Progenitor cell of endocrine pancreas (in vitro differentiated cells): ENCODE data around the gene HOXA4. TPM values are rescaled to one million over a fixed set of nuclear protein-coding genes. Genes with fewer than 3 reads are reported as not detected.
A peak's percentile ranks its signal among the peaks of the same experiment; 100 is the strongest.

Experiments used
- DNase-seq: peaks from one replicate; pipeline ENCODE4 v3.0.0; 2021; ENCODE audit warnings: low spot score; ENCODE audit not compliant: unreplicated experiment
- H3K27ac Mint-ChIP-seq: 2 replicates; pipeline ENCODE4 v1.8.0; 2021; ENCODE audit warnings: mild to moderate bottlenecking, moderate library complexity, mixed read lengths
- H3K27me3 Mint-ChIP-seq: 2 replicates; pipeline ENCODE4 v1.8.0; 2021; ENCODE audit warnings: mixed read lengths
- H3K36me3 Mint-ChIP-seq: 2 replicates; pipeline ENCODE4 v1.8.0; 2022; ENCODE audit warnings: mixed read lengths; ENCODE audit not compliant: insufficient read depth
- H3K4me1 Mint-ChIP-seq: 2 replicates; pipeline ENCODE4 v1.8.0; 2021; ENCODE audit warnings: low read depth, mixed read lengths
- H3K4me3 Mint-ChIP-seq: 2 replicates; pipeline ENCODE4 v1.8.0; 2021; ENCODE audit warnings: low read depth, mild to moderate bottlenecking, moderate library complexity, mixed read lengths
- H3K9me3 Mint-ChIP-seq: 2 replicates; pipeline ENCODE4 v1.8.0; 2021; ENCODE audit warnings: low read depth, mixed read lengths
- CTCF ChIP-seq: fragments of 200-600 bp; sonication (generic); IDR thresholded peaks from one replicate; pipeline ENCODE4 v1.5.0; 2021; ENCODE audit warnings: antibody characterized with exemption, mild to moderate bottlenecking; ENCODE audit not compliant: unreplicated experiment
- total RNA-seq: library from RNA; stranded (reverse); gene quantifications from 2 replicates; pipeline ENCODE4 v1.2.1, GENCODE V29; 2021

Gene HOXA4
- total RNA-seq, 1 donor from 2014 or later: 13.7 TPM

GRCh38 chr7:27094304-27095049 lies 36.1 kb downstream of the HOXA4 start:
- Mint-ChIP-seq H3K27me3 (no peaks in the 10 kb centered on the region), H3K4me3 (peak overlapping the region; percentile 94), H3K4me1 (peaks cover 59% of the 10 kb centered on the region), H3K9me3 (no peaks in the 10 kb centered on the region), H3K27ac (peak overlapping the region; percentile 98), H3K36me3 (peaks cover 11% of the 10 kb centered on the region)
- DNase-seq: no peak
- TF ChIP-seq CTCF: no peak

GRCh38 chr7:27093184-27093895 lies 37.2 kb downstream of the HOXA4 start:
- Mint-ChIP-seq H3K27ac (peak overlapping the region; percentile 37), H3K27me3 (no peaks in the 10 kb centered on the region), H3K4me3 (peak overlapping the region; percentile 94), H3K4me1 (peaks cover 62% of the 10 kb centered on the region), H3K9me3 (no peaks in the 10 kb centered on the region), H3K36me3 (peaks cover 8% of the 10 kb centered on the region)
- TF ChIP-seq CTCF: no peak
- DNase-seq: no peak

GRCh38 chr7:27092819-27093110 lies 37.8 kb downstream of the HOXA4 start:
- Mint-ChIP-seq H3K4me3 (peak overlapping the region; percentile 53), H3K9me3 (no peaks in the 10 kb centered on the region), H3K27ac (peak overlapping the region; percentile 94), H3K4me1 (peaks cover 61% of the 10 kb centered on the region), H3K27me3 (no peaks in the 10 kb centered on the region), H3K36me3 (peaks cover 7% of the 10 kb centered on the region)
- DNase-seq: no peak
- no peak for TF ChIP-seq CTCF

GRCh38 chr7:27091941-27092818 lies 38.4 kb downstream of the HOXA4 start:
- no peak for DNase-seq
- TF ChIP-seq CTCF: no peak
- H3K4me1 Mint-ChIP-seq: peaks cover 59% of the 10 kb centered on the region
- no peaks in the 10 kb centered on the region for H3K27me3 Mint-ChIP-seq
- H3K4me3 Mint-ChIP-seq: peak overlapping the region; percentile 53
- H3K36me3 Mint-ChIP-seq: peaks cover 7% of the 10 kb centered on the region
- peaks cover 4% of the 10 kb centered on the region for H3K9me3 Mint-ChIP-seq
- peak overlapping the region; percentile 94 for H3K27ac Mint-ChIP-seq

GRCh38 chr7:27091105-27091504 lies 39.5 kb downstream of the HOXA4 start:
- Mint-ChIP-seq H3K9me3 (peaks cover 4% of the 10 kb centered on the region), H3K4me3 (peak overlapping the region; percentile 57), H3K27me3 (no peaks in the 10 kb centered on the region), H3K27ac (peak overlapping the region; percentile 94), H3K36me3 (peaks cover 6% of the 10 kb centered on the region), H3K4me1 (peaks cover 59% of the 10 kb centered on the region)
- DNase-seq: no peak
- no peak for TF ChIP-seq CTCF
